TTC549 (cell line): Measurements from ENCODE around the gene VPS4A.

Source experiments
- FAIRE-seq: peaks from 2 replicates; lab custom pipeline; 2012; peaks lifted over from hg19 to GRCh38; lab: Jason Lieb, UNC

The VPS4A gene

GRCh38 chr16:69307091-69307490, 4.1 kb upstream of the VPS4A start:
- FAIRE-seq, result no peak

DNA sequence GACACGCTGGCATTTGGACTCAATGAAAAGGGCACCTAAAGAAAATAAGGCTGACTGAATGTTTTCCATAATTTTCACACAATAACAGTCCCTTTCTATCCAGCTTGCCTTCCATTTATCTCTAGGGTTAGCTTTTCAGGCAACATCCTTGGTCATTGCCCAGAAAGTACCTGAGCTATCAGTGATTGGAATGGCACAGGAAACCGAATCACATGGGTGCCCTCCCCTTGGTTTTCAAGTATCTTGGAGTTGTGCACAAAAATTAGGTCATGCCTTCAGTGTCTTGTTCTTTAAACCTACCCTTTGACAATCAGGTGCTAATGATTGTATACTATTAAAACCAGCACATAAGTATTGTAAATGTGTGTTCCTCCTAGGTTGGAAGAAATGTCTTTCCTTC, 3.3 kb upstream of the VPS4A start:
- no peak for FAIRE-seq

- no peak for FAIRE-seq
These were observed 1.8 kb upstream of the VPS4A start for GRCh38 chr16:69309316-69309715.

- FAIRE-seq, result no peak
These were observed 610 bp downstream of the VPS4A start for GRCh38 chr16:69311533-69312387.

GRCh38 chr16:69313469-69313868, 2.3 kb downstream of the VPS4A start:
- no peak for FAIRE-seq

DNA sequence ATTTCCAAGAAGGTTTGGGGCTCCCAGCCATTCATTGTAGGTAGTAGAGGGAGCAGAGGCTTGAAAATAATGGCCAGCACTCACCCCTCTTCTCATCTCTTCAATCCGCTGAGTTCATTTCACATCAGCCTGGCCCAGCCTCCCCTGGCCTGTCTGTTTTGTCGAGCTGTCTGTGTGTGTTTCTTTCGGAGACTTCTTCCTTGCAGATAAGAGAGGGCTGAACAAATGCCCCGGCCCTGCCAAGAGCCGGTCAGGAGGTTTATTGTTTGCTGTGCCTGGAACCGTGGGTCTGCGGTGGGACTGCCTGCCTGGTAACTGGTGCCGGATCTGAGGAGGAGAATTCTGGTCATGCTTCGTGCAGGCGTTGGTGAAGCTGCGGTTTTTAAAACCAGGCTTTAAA, 3.4 kb downstream of the VPS4A start:
- no peak for FAIRE-seq

DNA sequence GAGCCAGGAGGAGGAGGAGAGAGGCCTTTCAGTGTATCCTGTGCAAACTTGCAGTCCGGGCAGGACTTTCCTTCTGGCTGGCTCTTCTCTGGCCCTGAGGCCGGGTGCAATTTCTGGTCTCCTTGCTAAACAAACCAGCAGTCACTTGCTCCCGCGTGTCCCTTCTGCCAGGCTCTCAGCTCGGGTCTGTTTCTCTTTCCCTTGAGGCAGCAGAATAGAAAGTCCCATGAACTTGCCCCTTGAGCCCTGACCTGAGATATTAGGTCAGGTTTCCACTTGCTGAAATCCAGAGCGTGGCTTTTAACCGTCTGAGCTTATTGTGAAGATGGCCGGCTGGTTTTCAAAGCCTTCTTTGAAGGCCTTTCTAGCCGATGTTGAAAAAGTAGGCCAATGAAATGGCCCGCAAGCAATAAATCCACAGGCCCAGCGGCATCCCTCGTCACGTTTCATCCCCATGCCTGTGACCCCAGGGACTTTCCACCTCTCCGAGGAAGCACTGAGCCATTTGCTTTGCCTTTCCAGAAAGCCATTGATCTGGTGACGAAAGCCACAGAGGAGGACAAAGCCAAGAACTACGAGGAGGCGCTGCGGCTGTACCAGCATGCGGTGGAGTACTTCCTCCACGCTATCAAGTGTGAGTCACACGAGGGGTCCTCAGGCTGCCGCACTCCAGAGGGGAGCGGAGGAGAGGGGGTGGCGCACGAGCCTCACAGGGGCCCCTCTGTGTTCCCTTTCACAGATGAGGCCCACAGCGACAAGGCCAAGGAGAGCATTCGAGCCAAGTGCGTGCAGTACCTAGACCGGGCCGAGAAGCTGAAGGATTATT, 4.5 kb downstream of the VPS4A start:
- FAIRE-seq, result no peak

DNA sequence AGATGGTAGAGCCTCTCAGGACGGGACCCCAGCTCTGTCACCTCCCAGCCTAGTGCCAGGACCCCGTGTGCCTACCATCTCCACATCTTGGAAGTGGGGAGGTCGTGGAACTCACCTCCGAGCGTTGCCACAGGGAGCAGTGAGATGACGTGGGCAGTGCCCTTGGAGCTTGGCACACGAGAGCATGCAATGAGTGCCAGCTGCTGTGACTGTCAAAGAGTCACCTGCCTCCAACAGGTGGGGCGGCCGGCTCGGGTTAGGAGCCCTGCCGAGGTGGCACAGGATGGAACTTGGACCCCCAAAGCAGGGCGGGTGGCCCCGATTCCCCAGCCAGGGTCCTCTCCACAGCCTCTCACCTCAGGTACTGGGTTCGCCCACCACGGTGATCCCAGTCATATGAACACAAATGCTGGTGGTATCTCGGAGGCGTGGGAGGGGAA, 5.5 kb downstream of the VPS4A start:
- no peak for FAIRE-seq

GRCh38 chr16:69318177-69318910, 7.2 kb downstream of the VPS4A start:
- no peak for FAIRE-seq

GRCh38 chr16:69318911-69319289, 7.8 kb downstream of the VPS4A start:
- FAIRE-seq, result no peak

DNA sequence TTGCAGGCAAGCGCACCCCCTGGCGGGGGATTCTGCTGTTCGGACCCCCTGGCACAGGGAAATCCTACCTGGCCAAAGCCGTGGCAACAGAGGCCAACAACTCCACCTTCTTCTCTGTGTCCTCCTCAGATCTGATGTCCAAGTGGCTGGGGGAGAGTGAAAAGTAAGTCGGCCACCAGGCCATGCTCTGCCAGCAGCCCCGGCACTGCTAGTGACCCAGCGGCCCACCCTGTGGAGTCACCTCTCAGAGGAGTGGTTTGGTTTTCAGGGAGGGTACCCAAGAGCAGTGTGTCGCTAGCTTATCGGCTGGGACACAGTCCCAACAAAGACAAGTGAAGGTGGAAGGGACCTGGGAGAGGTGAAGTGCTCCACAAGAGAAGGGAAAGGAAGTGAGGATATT, 8.2 kb downstream of the VPS4A start:
- no peak for FAIRE-seq

DNA sequence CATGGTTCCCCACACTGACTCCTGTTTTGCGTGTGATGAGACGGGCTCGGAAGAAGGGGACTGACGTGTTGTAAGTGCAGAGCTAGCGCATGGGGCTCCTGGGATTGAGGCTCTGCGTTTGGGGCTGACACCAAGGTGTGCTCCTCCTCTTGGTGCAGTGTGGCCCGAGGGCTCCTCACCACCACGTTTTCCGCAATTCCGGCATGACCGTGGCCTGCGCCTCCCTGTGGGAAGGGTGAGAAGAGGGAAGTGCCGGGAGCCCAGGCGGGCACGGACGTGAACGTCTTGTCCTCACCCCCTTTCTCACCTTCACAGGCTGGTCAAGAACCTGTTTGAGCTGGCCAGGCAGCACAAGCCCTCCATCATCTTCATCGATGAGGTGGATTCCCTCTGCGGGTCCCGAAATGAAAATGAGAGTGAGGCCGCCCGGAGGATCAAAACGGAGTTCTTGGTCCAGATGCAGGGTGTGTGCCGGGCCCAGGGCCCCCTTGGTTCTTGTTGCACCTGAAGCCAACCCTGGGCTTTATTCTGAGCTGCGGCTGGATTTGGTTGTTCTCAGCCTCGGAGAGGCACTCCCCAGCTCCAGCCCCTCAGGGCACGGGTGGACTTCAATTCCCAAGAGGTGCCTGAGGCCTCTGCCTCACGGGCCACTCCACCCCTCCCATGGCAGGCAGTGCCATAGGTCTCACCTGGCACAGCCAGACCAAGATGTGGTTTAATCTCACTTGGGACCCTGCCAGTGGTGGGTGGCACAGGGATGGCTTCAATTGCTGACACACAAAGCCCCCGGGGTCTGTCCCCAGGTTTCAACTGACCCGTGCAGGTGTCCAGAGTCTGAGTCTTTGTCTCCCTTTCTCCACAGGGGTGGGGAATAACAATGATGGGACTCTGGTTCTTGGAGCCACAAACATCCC, 8.9 kb downstream of the VPS4A start:
- no peak for FAIRE-seq

DNA sequence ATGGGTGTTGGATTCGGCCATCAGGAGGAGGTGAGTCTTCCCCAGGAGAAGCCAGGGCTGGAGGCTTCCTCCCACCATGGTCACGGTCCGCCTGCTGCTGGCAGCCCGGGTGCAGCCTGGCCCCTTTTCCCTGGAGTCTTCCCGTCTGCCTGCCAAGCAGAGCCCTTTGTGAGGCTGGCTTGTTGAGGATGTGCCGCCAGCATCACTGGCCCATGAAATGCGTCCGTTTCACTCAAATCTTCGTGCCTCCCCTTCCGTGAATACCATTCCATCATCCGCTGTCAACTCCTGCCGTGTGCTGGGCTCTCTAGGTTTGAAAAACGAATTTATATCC, 9.6 kb downstream of the VPS4A start:
- no peak for FAIRE-seq

DNA sequence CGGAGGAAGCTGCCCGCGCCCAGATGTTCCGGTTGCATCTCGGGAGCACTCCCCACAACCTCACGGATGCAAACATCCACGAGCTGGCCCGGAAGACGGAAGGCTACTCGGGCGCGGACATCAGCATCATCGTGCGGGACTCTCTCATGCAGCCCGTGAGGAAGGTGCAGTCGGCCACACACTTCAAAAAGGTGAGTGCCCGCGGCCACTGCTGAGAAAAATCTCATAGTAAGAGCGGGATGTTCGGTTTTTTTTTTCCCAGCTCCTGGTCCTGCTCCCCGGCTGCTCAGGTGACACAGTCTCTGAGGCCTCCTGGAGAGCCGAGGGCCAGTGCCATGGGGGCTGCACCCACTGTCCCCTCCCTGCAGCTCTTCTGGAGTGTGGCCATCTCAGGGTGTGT, 9.9 kb downstream of the VPS4A start:
- no peak for FAIRE-seq

- no peak for FAIRE-seq
These were observed 11.2 kb downstream of the VPS4A start for GRCh38 chr16:69322343-69322742.

- no peak for FAIRE-seq
These were observed 12.3 kb downstream of the VPS4A start for GRCh38 chr16:69323415-69323814.

DNA sequence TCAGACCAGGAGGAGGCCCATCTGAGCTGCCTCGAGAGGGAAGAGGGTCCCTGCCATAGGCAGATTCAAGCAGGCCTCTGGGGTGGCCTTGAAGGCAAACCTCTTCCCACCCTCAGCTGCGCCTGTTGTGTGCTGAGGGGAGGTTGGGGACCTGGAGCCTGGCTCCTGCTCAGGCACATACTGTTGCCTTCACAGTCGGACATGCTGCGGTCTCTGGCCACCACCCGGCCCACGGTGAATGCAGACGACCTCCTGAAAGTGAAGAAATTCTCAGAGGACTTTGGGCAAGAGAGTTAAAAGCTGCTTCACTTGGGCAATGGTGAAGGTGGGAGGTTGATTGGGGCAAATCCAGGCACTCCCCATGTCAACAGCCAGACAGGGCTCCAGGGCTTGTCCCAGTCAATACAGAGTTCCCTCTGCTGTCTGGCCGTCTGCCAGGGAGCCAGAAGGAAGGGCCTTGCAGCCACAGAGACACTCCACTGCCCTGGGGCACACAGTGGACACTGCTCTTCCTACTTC, 12.9 kb downstream of the VPS4A start:
- no peak for FAIRE-seq

DNA sequence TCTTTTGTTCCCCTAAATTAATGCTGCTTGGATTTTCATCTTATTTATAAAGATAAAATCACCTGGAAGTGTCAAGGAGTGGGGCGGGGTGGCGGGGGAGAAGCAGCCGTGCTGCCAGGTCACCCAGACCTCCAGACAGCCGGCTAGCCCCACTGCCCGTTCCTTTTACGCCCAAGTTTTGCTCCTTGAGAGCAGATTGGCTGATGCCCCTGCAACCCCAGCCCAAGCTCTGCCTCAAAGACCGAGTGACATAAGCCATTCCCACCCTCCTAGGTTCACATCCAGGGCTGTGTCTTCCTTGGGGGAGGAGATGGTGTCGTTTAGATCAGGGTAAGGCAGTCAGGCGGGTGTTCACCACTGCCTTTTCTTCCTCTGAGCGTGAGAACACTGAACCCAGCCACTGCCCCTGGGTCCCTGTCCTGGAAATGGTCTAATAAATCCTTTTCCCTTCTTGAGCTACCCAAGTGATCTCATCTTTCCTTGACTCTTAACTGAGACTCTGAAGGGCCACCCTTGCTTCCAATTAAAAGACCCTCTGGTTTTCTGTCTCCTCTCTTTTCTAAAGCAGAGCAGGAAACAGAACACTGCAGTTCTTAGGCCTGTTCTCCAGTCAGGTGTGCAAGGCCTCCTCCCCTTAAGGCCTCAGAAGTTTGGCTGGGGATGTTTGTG, 13.6 kb downstream of the VPS4A start:
- no peak for FAIRE-seq

DNA sequence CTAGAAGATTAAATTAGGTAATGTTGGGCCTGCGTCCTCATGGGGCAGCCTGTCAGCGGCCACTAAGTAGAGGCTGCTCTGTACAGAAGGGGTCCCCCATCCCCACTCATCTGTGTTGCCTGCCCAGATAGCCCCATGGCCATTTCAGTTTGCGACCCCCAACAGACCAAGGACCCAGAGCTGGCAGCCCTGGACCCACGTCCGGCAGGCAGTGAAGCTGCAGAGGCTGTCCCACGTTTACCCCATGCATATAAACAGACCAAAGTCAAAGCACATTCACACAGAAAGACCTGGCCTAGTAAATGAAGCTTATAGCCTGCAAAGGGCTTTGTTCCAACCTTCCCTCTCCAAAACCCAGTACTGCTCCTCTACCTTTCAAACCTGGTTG, 14.6 kb downstream of the VPS4A start:
- FAIRE-seq, result no peak

DNA sequence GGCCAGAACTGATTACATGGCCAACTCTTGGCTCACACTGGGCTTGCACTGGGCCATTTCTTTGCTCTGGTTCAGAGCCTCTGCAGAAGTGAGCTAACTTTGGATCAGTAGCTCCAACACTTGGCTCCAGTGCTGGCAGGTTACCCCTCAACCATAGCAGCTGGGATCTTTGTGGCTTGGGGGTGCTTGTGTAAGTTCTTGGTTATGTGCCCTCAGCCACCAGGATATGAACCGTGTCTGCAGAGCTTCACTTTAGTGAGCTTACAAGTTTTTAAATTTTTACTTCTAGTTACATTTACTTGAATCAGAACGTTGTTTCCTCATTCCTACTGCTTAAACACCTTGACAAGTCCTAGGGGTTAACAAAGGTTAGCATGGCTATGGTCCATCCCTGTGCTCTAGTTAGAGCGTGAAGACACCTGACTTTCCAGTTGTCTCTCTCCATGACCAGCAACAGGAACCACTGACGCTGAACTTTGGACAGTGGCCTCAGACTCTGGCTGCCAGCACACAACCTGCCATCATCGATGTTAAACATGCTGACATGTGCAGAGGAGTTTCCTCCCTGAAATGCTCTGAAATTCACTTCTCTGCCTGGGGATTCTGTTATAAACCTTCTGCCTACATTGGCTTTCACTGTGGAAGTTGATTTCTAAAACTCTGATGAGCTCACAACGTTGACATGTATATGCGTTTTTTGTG, 15.2 kb downstream of the VPS4A start:
- FAIRE-seq, result no peak
